Mesendoderm (in vitro differentiated cells): ENCODE measurements around the gene TMEM169.
A peak's percentile ranks its signal among the peaks of the same experiment; 100 is the strongest.

Experiments used
- DNase-seq: peaks from one replicate; pipeline ENCODE4 v3.0.0; 2013
- H2AK5ac ChIP-seq: 2 replicates; pipeline ENCODE4 v1.6.1; 2013; ENCODE audit warnings: low read length, inconsistent platforms
- H2BK120ac ChIP-seq: 2 replicates; pipeline ENCODE4 v1.6.1; 2013; ENCODE audit warnings: low read depth, mild to moderate bottlenecking, low read length, moderate library complexity, mixed read lengths
- H2BK15ac ChIP-seq: replicated peaks from 2 replicates; pipeline ENCODE4 v1.6.1; 2013; ENCODE audit warnings: low read depth, mild to moderate bottlenecking, moderate library complexity
- H2BK5ac ChIP-seq: 2 replicates; pipeline ENCODE4 v1.6.1; 2013; ENCODE audit warnings: low read length, inconsistent platforms
- H3K18ac ChIP-seq: 2 replicates; pipeline ENCODE4 v1.6.1; 2013; ENCODE audit warnings: mild to moderate bottlenecking, low read length, mixed read lengths
- H3K23ac ChIP-seq: one replicate; pipeline ENCODE4 v1.6.1; 2013; ENCODE audit warnings: low read length
- H3K27ac ChIP-seq: 2 replicates; pipeline ENCODE4 v1.5.1; 2013; ENCODE audit warnings: low read depth, mild to moderate bottlenecking, inconsistent platforms, low read length, moderate library complexity
- H3K27me3 ChIP-seq: 2 replicates; pipeline ENCODE4 v1.6.1; 2013; ENCODE audit warnings: low read length, control low read depth, mild to moderate bottlenecking, inconsistent platforms; ENCODE audit not compliant: insufficient read depth, poor library complexity
- H3K36me3 ChIP-seq: 2 replicates; pipeline ENCODE4 v1.6.1; 2013; ENCODE audit warnings: low read length, inconsistent platforms; ENCODE audit not compliant: control insufficient read depth, insufficient read depth
- H3K4ac ChIP-seq: one replicate; pipeline ENCODE4 v1.6.1; 2013; ENCODE audit warnings: low read depth, mild to moderate bottlenecking, low read length, moderate library complexity
- H3K4me1 ChIP-seq: 2 replicates; pipeline ENCODE4 v1.6.1; 2013; ENCODE audit warnings: low read depth, low read length, inconsistent platforms; ENCODE audit not compliant: control insufficient read depth
- H3K4me2 ChIP-seq: 2 replicates; pipeline ENCODE4 v1.6.1; 2013; ENCODE audit warnings: low read length
- H3K4me3 ChIP-seq: 2 replicates; pipeline ENCODE4 v1.5.1; 2013; ENCODE audit warnings: mild to moderate bottlenecking, low read length
- H3K56ac ChIP-seq: one replicate; pipeline ENCODE4 v1.6.1; 2013; ENCODE audit warnings: low read length
- H3K79me1 ChIP-seq: 2 replicates; pipeline ENCODE4 v1.6.1; 2013; ENCODE audit warnings: low read length, inconsistent platforms
- H3K79me2 ChIP-seq: 2 replicates; pipeline ENCODE4 v1.6.1; 2013; ENCODE audit warnings: mild to moderate bottlenecking, low read length; ENCODE audit not compliant: control insufficient read depth, insufficient read depth
- H3K9ac ChIP-seq: 2 replicates; pipeline ENCODE4 v1.6.1; 2013; ENCODE audit warnings: low read length, inconsistent platforms
- H4K5ac ChIP-seq: one replicate; pipeline ENCODE4 v1.6.1; 2013; ENCODE audit warnings: low read length
- H4K8ac ChIP-seq: one replicate; pipeline ENCODE4 v1.6.1; 2013; ENCODE audit warnings: low read depth, mild to moderate bottlenecking, control low read depth, low read length, moderate library complexity
- WGBS: extraction: QIAGEN DNeasy Blood & Tissue Kit; methylation state at CpG from one replicate; pipeline ENCODE4 v1.1.7; 2013; ENCODE audit warnings: low lambda C conversion rate, missing lambda C conversion rate; ENCODE audit not compliant: insufficient coverage; ENCODE audit errors: extremely low coverage; 5-methylcytosine and 5-hydroxymethylcytosine counted together

Gene TMEM169

DNA sequence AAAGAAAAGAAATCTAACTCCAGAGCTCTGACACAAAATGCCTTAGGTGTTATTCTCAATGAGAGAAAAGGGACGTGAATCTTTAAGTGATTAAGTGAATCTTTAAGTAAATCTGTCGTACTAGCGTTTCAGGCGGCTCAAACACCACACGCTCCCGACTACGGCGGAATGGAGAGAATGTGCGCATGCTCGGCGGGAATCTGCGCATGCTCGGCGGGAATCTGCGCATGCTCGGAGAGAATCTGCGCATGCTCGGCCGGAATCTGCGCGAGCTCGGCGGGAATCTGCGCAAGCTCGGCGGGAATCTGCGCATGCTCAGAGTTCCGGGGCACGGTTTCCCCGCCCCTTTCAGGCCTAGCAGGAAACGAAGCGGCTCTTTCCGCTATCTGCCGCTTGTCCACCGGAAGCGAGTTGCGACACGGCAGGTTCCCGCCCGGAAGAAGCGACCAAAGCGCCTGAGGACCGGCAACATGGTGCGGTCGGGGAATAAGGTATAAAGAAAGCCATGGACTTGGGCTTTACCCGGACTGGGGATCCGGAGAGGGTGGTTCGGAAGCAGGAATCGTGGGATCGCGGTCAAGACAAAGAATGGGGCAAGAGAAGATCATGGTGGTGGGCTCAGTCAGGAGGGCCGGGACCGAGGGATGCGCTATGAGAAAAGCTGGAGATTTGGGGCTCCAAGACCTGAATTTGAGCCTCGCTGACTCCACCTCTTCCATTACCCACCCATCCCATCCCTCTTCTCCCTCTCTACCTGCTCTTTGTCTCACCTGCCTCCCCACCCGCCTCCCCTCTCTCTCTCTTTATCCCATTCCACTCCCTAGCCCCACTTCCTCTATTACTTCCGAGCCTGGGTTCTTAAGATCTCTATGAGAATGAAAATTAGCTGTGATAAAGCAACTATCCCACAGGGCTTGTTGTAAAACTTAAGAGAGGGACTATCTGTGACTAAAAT is 27.5 kb downstream of the TMEM169 start, which contains the start of gene XRCC5:
XRCC5 (plus strand) TSS at position 382 of the 955 bp plus-strand sequence; CDS start at position 471, 89 bp downstream.
- Histone ChIP-seq H3K18ac (peak within 1 kb of the TSS; percentile 75), H3K79me2 (peaks cover 30% of the 10 kb centered on the region), H3K36me3 (no peaks in the 10 kb centered on the region), H3K4me3 (peak within 1 kb of the TSS; percentile 70), H3K4ac (peak within 1 kb of the TSS; percentile 86), H2BK5ac (peak within 1 kb of the TSS; percentile 61), H3K27me3 (no peaks in the 10 kb centered on the region), H4K5ac (peak within 1 kb of the TSS; percentile 92), H4K8ac (peak within 1 kb of the TSS; percentile 58), H2AK5ac (no peak within 1 kb of the TSS), H3K79me1 (peaks cover 3% of the 10 kb centered on the region), H3K56ac (peak within 1 kb of the TSS; percentile 99), H2BK15ac (no peak within 1 kb of the TSS), H3K9ac (peak within 1 kb of the TSS; percentile 98), H3K27ac (peak within 1 kb of the TSS; percentile 75), H2BK120ac (no peak within 1 kb of the TSS), H3K4me2 (peak within 1 kb of the TSS; percentile 81), H3K4me1 (peaks cover 5% of the 10 kb centered on the region), H3K23ac (no peak within 1 kb of the TSS)
- no CpG with 5 or more reads among the region's 57 CpGs for WGBS
- peak; percentile 98 for DNase-seq

DNA sequence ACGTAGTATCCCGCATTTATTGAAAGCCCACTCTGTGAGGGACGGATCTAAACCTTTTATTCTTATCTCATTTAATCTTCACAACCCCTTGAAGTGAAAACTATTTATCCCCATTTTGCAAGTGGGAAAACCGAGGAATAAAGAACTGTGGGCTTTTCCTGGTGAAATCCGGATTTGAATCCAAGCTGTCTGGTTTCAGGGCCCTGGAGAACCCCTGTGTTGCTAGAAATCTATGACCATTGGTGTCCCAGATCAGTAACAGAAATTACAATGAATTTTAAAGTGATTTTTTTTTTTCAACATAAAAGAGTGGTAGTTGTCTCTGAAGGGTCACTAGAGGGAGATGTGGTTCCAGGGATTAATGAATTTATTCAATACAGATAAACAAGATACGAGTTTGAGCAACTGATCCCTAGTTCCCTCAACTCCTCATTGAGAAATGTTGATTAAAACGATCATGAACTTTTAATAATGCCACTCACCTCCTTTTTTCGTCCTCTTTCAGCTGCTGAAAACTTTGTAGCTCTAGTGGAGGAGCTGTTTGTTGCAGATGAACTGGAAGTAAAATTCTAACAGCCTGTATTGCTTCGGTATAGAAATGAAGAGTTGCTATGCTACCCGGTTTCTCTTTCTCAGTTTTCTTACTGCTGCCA is 28.4 kb downstream of the TMEM169 start:
- Histone ChIP-seq H3K79me2 (peaks cover 32% of the 10 kb centered on the region), H2BK5ac (no peak overlapping the region), H3K4me3 (peak overlapping the region; percentile 70), H3K27ac (no peak overlapping the region), H2BK120ac (no peak overlapping the region), H3K18ac (peak overlapping the region; percentile 75), H3K4me2 (peak overlapping the region; percentile 81), H2BK15ac (no peak overlapping the region), H3K79me1 (peaks cover 3% of the 10 kb centered on the region), H3K23ac (no peak overlapping the region), H4K8ac (no peak overlapping the region), H3K56ac (peak overlapping the region; percentile 99), H3K36me3 (no peaks in the 10 kb centered on the region), H3K27me3 (no peaks in the 10 kb centered on the region), H3K4ac (no peak overlapping the region), H3K9ac (peak overlapping the region; percentile 98), H3K4me1 (peaks cover 7% of the 10 kb centered on the region), H2AK5ac (no peak overlapping the region), H4K5ac (no peak overlapping the region)
- no CpG with 5 or more reads among the region's 10 CpGs for WGBS
- peak; percentile 44 for DNase-seq

DNA sequence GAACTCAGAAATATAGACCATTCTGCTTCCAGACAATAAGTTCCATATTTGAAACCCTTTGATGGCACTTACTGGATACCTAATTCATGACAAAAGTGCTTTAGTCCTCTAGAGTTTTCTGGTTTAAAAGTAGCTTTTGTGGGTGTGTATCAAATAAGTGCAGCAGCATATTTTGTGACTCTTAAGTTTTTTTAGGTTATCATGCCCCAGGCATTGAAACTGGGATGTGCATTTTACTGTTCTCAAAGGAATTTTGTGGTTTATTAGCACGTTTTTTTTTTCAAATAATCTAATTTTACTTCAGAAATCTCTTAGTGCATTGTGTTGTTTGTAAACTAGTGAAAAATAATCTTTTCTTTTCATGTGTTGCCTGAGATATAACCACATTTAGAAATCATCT is 28.9 kb downstream of the TMEM169 start:
- H2BK5ac ChIP-seq: no peak overlapping the region
- no peak overlapping the region for H2AK5ac ChIP-seq
- H4K8ac ChIP-seq: no peak overlapping the region
- peak overlapping the region; percentile 87 for H3K56ac ChIP-seq
- peaks cover 35% of the 10 kb centered on the region for H3K79me2 ChIP-seq
- H3K79me1 ChIP-seq: peaks cover 5% of the 10 kb centered on the region
- H3K27me3 ChIP-seq: no peaks in the 10 kb centered on the region
- no peak overlapping the region for H3K4me3 ChIP-seq
- H3K4me1 ChIP-seq: peaks cover 9% of the 10 kb centered on the region
- no peak overlapping the region for H4K5ac ChIP-seq
- H3K36me3 ChIP-seq: peaks cover 2% of the 10 kb centered on the region
- no peak overlapping the region for H3K18ac ChIP-seq
- H2BK120ac ChIP-seq: no peak overlapping the region
- DNase-seq: no peak
- H3K23ac ChIP-seq: no peak overlapping the region
- H3K9ac ChIP-seq: peak overlapping the region; percentile 98
- no peak overlapping the region for H2BK15ac ChIP-seq
- WGBS: no CpG with 5 or more reads among the region's 1 CpG
- peak overlapping the region; percentile 81 for H3K4me2 ChIP-seq
- H3K4ac ChIP-seq: no peak overlapping the region
- no peak overlapping the region for H3K27ac ChIP-seq

DNA sequence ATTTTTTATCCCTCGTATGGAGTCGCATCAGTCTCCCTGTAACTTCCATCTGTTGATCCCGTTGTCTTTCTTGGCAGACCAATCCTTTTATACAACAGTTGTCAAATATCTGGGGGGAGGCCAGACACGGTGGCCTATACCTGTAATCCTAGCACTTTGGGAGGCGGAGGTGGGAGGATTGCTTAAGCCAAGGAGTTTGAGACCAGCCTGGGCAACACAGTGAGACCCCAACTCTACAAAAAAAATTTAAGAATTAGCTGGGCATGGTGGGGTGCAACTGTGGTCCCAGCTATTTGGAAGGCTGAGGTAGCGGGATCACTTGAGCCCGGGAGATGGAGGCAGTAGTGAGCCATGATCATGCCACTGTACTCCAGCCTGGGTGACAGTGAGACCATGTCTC is 29.4 kb downstream of the TMEM169 start:
- no peaks in the 10 kb centered on the region for H3K27me3 ChIP-seq
- peaks cover 9% of the 10 kb centered on the region for H3K4me1 ChIP-seq
- H3K23ac ChIP-seq: no peak overlapping the region
- no peak overlapping the region for H3K4me2 ChIP-seq
- peaks cover 2% of the 10 kb centered on the region for H3K36me3 ChIP-seq
- H4K5ac ChIP-seq: no peak overlapping the region
- peaks cover 5% of the 10 kb centered on the region for H3K79me1 ChIP-seq
- no peak overlapping the region for H3K4ac ChIP-seq
- peaks cover 35% of the 10 kb centered on the region for H3K79me2 ChIP-seq
- no peak overlapping the region for H2BK120ac ChIP-seq
- H3K9ac ChIP-seq: peak overlapping the region; percentile 37
- no peak overlapping the region for H3K18ac ChIP-seq
- H4K8ac ChIP-seq: no peak overlapping the region
- no peak overlapping the region for H2BK15ac ChIP-seq
- no peak overlapping the region for H3K4me3 ChIP-seq
- no peak overlapping the region for H2BK5ac ChIP-seq
- H3K56ac ChIP-seq: no peak overlapping the region
- DNase-seq: no peak
- no peak overlapping the region for H3K27ac ChIP-seq
- H2AK5ac ChIP-seq: no peak overlapping the region
- WGBS: no CpG with 5 or more reads among the region's 7 CpGs

DNA sequence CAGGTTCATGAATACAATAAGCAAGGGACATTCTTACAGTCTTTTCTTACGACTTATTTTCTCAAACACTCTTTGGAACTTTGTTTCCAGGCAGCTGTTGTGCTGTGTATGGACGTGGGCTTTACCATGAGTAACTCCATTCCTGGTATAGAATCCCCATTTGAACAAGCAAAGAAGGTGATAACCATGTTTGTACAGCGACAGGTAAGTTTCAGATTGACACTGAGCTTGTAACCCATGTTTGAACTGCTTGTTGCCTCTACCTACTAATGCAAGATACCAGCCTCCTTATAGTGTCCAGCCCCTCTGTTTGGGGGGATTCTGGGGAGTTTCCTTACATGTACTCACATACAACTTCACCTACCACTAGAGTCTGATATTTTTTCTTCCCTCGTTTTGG is 31.2 kb downstream of the TMEM169 start:
- Histone ChIP-seq H2BK120ac (no peak overlapping the region), H4K5ac (no peak overlapping the region), H3K27me3 (no peaks in the 10 kb centered on the region), H4K8ac (no peak overlapping the region), H3K18ac (no peak overlapping the region), H3K4me1 (peaks cover 7% of the 10 kb centered on the region), H3K56ac (no peak overlapping the region), H2BK5ac (no peak overlapping the region), H3K4me3 (no peak overlapping the region), H3K4ac (no peak overlapping the region), H3K27ac (no peak overlapping the region), H3K23ac (no peak overlapping the region), H3K36me3 (peaks cover 12% of the 10 kb centered on the region), H2BK15ac (no peak overlapping the region), H3K9ac (no peak overlapping the region), H3K79me2 (peaks cover 51% of the 10 kb centered on the region), H2AK5ac (no peak overlapping the region), H3K4me2 (no peak overlapping the region), H3K79me1 (peaks cover 15% of the 10 kb centered on the region)
- DNase-seq: no peak
- WGBS: no CpG with 5 or more reads among the region's 4 CpGs
